HG02623 (cell line): ENCODE data around the gene PHOX2A.
"Not testable (repeated sequence)": the region's sequence is repeated elsewhere in the genome, so short reads cannot be mapped to it uniquely, and the experiment has no call there.

Source experiments
- ATAC-seq: cut with Tn5 transposase; IDR thresholded peaks from one replicate; pipeline ENCODE4 v1.9.1; 2021; ENCODE audit warnings: moderate library complexity; ENCODE audit not compliant: unreplicated experiment

PHOX2A gene

GRCh38 chr11:72244060-72244360 is at the start of gene PHOX2A:
TSS of gene PHOX2A (minus strand) at chr11:72244176. CDS start at chr11:72244004, 172 bp downstream.
- ATAC-seq, result no peak

- ATAC-seq, result no peak
Observed at GRCh38 chr11:72293391-72293790, 49.4 kb upstream of the PHOX2A start.

- no peak for ATAC-seq
Observed at GRCh38 chr11:72292106-72292785, 48.3 kb upstream of the PHOX2A start.

- not testable (repeated sequence) for ATAC-seq
Observed at GRCh38 chr11:72290741-72291140, 46.8 kb upstream of the PHOX2A start.

GRCh38 chr11:72287293-72287692 is 43.3 kb upstream of the PHOX2A start:
- no peak for ATAC-seq

- ATAC-seq, result no peak
Observed at GRCh38 chr11:72283947-72284346, 40.0 kb upstream of the PHOX2A start.

GRCh38 chr11:72280726-72281315 is 36.8 kb upstream of the PHOX2A start:
- no peak for ATAC-seq

GRCh38 chr11:72280037-72280436 is 36.1 kb upstream of the PHOX2A start:
- no peak for ATAC-seq

GRCh38 chr11:72278905-72279304 is 34.9 kb upstream of the PHOX2A start:
- ATAC-seq, result no peak

GRCh38 chr11:72274435-72274834 is 30.5 kb upstream of the PHOX2A start:
- ATAC-seq, result no peak

GRCh38 chr11:72271980-72272379 is 28.0 kb upstream of the PHOX2A start:
- no peak for ATAC-seq

- no peak for ATAC-seq
Observed at GRCh38 chr11:72267956-72268617, 24.1 kb upstream of the PHOX2A start.

GRCh38 chr11:72266960-72267359 is 23.0 kb upstream of the PHOX2A start:
- ATAC-seq, result not testable (repeated sequence)

- ATAC-seq, result no peak
Observed at GRCh38 chr11:72265951-72266350, 22.0 kb upstream of the PHOX2A start.

GRCh38 chr11:72263361-72263760 is 19.4 kb upstream of the PHOX2A start:
- ATAC-seq, result no peak

- no peak for ATAC-seq
Observed at GRCh38 chr11:72260574-72260973, 16.6 kb upstream of the PHOX2A start.

GRCh38 chr11:72259490-72259889 is 15.5 kb upstream of the PHOX2A start:
- no peak for ATAC-seq

GRCh38 chr11:72257570-72257969 is 13.6 kb upstream of the PHOX2A start:
- ATAC-seq, result no peak

- no peak for ATAC-seq
Observed at GRCh38 chr11:72254299-72254993, 10.5 kb upstream of the PHOX2A start.

GRCh38 chr11:72253392-72253791 is 9.4 kb upstream of the PHOX2A start:
- ATAC-seq, result no peak

GRCh38 chr11:72251614-72252013 is 7.6 kb upstream of the PHOX2A start:
- ATAC-seq, result no peak
